GM10847 (cell line): Measurements from ENCODE around the gene PYGM.
A peak's percentile ranks its signal among the peaks of the same experiment; 100 is the strongest.

ENCODE experiments used
- POLR2A ChIP-seq: IDR thresholded peaks from 2 replicates; pipeline ENCODE4 v1.6.1; 2011; ENCODE audit not compliant: insufficient read length; ENCODE audit errors: extremely low read depth

Gene PYGM

DNA sequence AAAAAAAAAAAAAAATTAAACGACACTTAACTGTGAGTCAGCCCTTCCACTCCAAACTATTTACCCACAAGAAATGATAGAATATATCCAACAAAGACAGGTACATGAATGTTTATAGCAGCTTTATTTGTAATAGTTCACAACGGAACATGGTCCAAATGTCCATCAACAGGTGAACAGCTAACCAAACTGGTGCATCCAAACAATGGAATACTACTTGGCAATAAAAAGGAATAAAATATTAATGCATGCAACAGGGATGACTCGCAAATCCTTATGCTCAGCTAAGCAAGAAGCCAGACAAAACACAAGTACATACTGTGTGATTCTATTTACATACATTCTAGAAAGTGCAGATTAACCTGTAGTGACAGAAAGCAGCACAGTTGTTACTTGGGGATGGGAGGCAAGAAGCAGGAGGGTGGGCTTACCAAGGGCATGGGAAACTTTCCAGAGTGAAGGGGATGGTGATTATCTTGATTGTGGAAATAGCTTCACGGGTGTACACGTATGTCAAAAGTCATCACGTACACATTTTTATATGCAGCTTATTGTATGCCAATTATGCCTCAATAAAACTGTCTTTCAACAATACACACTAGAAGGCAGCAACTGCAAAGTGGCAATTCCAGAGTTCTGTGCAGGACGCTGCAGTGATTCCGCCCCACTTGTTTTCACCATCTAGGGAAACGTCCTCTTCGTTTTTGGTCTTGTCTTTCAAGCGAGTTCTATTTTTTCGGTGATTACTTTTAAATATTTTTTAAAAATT is 25.2 kb upstream of the PYGM start:
- no peak for TF ChIP-seq POLR2A

DNA sequence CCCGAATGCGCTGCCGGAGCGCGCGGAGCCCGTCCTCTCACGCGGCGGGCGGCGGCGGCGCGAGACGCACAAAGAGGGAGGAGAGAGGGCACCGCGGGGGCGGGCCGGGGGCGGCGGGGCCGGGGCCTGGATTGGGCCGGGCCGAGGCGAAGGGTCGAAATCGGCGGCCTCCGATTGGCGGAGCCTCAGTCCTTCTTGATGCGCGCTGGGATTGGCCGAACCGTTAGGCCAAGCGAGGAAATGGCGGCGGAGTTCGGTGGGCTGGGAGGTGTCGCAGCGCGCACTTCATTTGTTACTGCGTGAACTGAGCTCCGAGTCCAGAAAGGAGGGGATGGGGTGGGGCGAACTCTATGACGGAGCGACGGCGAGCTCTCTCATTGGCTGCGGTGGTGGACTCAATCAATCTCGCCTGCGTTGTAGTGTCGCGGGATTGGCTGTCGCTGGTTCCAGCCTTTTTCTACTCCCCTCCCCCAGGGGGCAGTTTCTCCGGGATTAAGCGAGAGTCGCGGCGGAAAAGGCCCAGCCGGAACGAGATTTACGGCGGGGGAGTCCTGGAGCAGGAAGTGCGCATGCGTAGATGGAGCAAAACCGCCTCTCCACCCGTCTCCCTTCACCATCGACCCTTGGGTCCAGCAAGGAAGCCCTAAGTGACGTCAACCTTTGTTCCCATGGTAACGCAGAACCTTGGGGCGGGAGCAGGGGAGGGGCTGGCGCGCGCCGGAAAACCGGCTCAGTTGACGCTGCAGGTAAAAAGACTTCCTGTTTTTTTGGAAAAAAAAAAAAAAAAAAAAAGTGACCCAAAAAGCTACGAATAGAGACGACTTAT is 18.9 kb upstream of the PYGM start, which contains the start of gene SF1:
TSS of gene SF1 (minus strand) at position 70 of the 826 bp plus-strand sequence. CDS start 150 bp downstream, outside the sequence.
- peak; percentile 71 for TF ChIP-seq POLR2A

DNA sequence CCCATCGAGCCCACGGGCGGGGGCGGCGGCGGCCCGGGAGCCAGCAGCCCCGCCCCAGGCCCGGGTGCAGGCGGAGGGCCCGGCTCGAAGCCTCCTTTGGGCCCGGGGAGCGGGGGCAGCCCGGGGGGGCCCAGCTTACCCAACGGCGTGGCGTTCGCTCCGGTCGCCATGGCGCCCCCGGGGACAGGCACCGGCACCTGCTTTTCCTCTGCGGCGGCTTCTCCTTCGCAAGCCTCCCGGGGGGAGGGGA is 18.4 kb upstream of the PYGM start:
- no peak for TF ChIP-seq POLR2A

DNA sequence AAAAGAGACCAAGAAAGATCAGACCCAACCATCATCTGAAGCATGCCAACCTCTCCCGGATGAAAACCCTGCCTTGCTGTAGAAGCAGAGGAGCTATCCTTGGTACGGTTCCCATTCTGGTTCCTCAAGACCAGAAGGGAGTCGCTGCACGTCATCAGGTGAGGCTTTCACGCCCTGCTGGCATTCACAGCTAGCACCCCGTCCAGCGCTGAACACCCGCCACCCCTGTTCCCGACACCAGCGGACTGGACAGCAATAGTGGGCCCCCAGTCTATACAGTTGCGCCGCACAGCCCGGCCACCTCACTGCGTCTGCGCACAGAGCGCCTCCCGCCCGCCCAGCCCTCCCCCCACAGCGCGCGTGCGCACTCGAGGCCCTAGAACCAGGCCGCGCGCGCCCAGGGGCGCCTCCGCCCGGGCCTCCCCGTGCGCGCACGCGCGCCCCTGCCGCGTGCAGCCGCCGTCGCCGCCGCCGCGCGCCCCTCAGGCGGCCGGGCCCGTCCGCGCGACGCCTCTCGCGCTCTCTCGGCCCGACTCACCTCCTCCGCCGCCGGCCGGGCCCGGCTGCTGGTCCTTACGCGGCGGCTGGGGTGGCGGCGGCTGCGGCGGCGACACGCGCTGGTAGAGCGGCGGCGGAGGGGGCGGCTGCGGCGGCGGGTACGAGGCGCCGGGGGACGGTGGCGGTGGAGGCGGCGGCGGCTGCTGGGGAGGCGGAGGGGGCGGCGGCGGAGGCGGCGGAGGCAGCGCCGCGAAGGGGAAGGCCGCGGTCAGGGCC is 17.9 kb upstream of the PYGM start:
- TF ChIP-seq POLR2A, result peak; percentile 21

- TF ChIP-seq POLR2A, result no peak
Observed at GRCh38 chr11:64776875-64777274, 17.1 kb upstream of the PYGM start.

DNA sequence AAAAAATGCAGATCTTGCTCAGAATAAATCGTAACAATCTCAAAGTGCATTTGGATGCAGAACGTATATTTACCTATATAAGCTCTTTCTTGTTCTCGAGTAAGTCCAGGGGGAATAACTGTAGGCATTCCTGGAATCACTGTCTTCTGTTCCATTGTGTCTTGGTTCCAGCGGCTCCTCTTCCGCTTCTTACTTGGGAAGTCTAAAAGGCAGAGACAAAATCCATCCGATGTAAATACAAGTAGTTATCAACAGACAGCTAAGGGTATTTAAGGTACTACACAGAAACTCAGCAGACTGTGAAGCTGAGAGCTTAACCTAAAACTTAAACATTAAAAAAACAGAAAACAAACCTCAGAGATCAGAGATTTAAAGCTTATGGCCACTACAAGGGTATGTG is 16.7 kb upstream of the PYGM start:
- no peak for TF ChIP-seq POLR2A

DNA sequence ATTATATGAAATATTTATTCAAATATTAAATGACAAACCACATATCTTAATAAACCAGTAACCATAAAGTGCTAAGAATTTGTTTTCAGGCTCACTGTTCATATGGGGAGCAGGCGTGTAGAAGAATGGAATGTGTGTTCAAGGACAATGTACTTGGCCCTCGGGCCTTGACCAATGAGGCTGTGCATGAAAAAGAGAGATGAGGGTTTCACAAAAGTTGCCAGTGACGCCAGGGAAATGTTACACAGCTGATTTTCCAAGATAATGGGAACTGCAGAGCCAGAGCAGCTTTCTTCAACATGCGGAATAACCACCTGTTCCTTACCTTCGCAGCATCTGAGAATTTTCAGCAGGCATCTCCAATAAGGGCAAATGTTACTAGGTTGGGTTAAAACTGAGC is 14.4 kb upstream of the PYGM start:
- TF ChIP-seq POLR2A, result no peak

- TF ChIP-seq POLR2A, result no peak
Observed at GRCh38 chr11:64772303-64773018, 12.7 kb upstream of the PYGM start.

DNA sequence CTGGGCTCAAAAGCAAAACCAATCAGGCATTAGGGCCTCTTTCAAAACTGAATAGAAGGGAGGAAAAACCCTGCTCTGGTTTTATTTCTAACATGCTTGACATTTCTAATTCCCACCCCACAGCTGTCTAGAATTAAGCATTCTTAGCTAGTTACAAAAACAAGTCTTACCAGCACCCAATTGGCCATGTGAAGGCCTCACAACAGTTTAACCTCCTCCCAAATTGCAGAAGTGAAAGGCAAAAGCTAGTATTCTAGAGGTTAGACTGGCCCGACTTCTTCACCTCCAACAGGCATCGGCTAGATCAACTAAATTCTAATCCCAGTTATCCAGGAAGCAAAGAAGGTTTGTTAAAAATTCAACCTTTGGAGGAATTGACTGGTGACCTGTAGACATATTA is 12.1 kb upstream of the PYGM start:
- no peak for TF ChIP-seq POLR2A

DNA sequence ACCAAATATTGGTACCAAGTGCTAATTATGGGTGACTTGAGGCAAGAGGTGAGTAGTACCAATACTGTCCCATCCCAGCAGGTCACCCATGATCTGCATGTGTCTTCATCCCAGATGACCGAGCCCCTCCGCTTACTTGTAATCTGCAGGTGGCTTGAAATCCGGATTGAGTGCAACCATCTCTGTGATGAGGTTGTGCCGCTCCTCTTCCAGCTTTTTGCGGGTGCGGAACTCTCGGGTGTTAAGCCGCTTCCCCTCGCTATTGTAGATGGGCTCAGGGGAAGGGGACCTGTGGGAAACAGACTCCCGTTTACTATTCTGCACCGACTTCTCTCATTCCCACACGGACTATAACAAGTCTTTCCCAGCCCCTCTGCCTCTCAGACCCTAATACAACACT is 10.3 kb upstream of the PYGM start:
- TF ChIP-seq POLR2A, result no peak

GRCh38 chr11:64769283-64769682 is 9.5 kb upstream of the PYGM start:
- no peak for TF ChIP-seq POLR2A

- no peak for TF ChIP-seq POLR2A
Observed at GRCh38 chr11:64768300-64768694, 8.5 kb upstream of the PYGM start.

- no peak for TF ChIP-seq POLR2A
Observed at GRCh38 chr11:64767344-64768299, 7.8 kb upstream of the PYGM start.

DNA sequence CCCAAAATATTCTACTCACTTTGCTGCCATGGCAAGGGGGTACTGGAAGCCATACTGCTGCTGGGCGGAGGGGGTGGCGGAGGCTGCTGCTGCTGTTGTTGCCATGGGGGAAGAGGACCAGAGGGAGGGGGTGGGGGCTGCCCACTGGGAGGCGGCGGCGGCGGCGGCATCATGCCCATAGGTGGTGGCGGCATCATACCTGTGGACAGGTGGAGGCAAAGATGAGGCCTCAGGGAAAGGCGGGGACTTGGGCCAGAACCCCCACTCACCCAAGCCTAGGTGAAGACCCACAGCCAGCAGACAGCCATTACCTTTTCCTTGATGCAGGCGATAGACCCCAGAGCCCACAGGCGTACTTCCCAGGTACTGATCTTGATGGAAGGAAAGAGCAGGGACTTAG is 7.1 kb upstream of the PYGM start:
- no peak for TF ChIP-seq POLR2A
